GM18873 (cell line): ENCODE results near the gene CCDC28B.

Experiments used
- ATAC-seq: cut with Tn5 transposase; IDR thresholded peaks from one replicate; pipeline ENCODE4 v1.9.1; 2021; ENCODE audit warnings: mild to moderate bottlenecking, moderate library complexity, moderate number of reproducible peaks; ENCODE audit not compliant: unreplicated experiment, low FRiP score

The CCDC28B gene

DNA sequence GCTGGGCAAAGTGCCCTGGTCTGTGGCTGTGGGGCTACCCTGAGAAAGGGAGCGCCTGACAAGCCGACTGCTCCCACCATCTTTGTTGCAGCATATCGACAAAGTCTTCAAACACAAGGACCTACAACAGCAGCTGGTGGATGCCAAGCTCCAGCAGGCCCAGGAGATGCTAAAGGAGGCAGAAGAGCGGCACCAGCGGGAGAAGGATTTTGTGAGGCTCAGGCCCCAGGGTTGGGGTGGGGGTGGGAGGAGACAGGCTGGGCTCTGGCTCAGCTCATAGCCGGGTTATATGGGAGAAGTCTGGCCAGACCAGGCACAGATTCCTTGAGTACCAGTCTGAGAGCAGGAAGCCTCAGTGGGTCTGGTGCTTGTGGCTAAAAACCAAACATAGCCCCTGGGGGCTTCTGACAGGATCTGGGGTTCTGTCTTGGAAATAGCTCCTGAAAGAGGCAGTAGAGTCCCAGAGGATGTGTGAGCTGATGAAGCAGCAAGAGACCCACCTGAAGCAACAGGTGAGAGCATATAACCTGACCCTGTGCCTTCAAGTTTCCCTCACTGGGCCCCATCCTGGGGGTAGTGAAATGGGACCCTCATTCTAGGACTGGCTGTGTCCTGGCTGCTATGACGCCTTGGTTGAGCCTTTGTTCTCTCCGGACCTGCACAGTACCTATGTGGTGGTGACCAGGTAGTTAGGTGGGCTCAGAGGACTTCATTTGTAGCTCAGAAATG, 8.0 kb upstream of the CCDC28B start:
- ATAC-seq, result no peak

DNA sequence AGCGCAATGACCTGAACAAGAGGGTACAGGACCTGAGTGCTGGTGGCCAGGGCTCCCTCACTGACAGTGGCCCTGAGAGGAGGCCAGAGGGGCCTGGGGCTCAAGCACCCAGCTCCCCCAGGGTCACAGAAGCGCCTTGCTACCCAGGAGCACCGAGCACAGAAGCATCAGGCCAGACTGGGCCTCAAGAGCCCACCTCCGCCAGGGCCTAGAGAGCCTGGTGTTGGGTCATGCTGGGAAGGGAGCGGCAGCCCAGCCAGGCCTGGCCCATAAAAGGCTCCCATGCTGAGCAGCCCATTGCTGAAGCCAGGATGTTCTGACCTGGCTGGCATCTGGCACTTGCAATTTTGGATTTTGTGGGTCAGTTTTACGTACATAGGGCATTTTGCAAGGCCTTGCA, 5.4 kb upstream of the CCDC28B start:
- ATAC-seq, result no peak

DNA sequence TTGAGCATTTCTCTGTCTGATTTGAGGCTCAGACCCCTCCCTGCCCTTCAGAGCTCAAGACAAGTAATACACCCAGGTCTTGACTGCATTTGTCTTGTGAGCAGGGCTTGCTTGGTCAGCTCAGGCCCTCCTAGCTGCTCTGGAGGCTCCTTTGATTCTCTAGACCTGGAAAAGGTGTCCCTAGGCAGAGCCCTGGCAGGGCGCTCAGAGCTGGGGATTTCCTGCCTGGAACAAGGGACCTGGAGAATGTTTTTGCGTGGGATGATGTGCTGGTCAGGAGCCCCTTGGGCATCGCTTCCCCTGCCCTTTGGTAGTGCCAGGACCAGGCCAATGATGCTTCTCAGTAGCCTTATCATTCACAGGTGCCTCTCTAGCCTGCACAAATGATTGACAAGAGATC, 4.9 kb upstream of the CCDC28B start:
- ATAC-seq, result no peak

DNA sequence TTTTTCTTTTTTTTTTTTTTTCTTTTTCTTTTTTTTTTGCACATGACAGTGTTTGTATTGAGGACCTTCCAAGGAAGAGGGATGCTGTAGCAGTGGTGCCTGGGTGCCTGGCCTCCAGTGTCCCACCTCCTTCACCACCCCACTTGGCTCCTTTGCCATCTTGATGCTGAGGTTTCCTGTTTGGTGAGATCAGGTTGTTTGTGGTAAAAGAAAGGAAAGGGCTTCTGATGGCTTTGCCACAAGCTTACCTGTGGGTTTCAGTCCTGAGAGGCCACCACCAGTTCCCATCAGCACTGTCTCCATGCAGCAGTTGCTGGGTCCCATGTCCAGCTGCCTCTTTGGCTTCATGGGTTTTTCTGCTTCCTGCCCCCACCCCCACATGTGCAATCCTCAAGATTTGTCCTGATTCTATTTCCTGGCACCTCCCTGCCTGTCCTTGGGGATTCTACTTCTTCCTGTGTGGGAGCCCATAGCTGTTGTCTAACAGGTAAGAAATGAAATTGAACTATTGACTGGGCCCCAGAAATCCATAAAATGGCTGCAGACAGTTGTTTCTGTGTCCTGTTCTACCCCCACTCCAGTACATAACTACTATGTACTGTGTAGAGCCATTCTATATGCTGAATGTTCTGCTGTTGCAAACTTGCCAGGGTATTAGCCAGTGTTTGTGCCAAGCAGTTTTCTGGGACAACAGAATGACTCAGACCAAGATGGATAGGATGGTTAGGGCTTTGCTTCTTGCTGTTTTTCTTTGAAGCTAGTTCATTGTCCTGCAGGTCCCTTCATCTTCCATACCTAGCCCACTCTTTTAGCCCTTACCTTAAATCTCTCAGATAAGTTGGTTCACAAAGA, 4.2 kb upstream of the CCDC28B start:
- no peak for ATAC-seq

DNA sequence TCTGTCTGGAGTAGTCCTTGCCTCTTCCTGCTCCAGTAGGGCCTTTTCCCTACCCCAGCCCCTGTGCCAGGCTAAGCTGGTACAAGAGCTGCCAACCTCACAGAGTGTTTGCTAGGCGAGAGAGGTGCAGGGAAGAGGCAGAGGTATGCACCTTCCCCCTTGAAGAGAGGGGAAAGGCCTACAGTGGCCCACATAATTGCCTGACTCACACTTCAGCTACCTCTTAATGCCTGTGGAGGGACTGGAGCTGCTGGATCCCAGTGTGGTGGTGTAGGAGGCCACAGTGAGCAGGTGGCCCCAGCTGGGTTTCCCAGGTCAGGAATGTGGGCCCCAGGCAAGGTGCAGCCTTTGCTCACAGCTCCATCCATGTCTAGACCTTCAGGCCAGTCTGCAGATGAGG, 3.3 kb upstream of the CCDC28B start:
- no peak for ATAC-seq

DNA sequence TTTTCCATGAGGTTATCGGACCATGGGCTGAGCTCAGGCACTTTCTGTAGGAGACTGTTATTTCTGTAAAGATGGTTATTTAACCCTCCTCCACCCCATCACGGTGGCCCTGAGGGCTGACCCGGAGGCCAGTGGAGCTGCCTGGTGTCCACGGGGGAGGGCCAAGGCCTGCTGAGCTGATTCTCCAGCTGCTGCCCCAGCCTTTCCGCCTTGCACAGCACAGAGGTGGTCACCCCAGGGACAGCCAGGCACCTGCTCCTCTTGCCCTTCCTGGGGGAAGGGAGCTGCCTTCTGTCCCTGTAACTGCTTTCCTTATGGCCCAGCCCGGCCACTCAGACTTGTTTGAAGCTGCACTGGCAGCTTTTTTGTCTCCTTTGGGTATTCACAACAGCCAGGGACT, 2.6 kb upstream of the CCDC28B start:
- ATAC-seq, result no peak

DNA sequence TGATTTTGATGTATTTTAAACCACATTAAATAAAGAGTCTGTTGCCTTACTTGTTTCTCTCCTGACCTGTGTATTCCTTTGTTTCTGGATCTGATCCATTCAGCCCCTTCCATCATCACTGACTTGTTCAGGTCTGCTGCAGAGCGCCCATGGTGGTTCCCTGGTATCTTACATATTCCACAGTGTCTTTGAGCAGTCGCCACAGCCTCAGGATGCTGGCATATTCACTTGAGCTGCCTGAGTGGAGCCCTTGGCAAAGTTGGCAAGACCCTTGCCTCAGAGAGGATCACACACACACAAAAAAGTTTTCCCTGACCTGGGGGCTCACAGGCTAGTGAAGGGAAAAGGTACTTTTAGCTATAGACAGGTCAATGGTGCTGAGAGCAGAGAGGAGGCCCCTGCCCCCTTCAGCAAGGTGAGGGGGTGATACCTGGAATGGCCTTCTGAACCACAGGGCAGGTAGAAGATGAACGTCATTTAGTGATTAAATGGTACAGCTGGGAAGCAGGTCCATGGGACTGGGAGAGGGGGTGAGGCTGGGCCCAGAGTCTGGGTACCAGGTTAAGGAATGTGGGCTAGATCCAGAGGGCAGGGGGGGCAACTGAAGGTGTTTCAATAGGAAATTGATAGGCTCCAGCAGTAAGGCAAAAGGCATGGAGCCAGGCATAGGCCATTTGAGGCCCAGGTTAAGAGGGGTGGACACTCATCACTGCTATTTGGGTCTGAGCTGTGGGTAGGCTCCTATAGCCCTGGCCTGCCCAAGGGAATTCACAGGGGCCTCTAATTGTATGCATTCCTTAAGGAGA, 2.0 kb upstream of the CCDC28B start:
- no peak for ATAC-seq

DNA sequence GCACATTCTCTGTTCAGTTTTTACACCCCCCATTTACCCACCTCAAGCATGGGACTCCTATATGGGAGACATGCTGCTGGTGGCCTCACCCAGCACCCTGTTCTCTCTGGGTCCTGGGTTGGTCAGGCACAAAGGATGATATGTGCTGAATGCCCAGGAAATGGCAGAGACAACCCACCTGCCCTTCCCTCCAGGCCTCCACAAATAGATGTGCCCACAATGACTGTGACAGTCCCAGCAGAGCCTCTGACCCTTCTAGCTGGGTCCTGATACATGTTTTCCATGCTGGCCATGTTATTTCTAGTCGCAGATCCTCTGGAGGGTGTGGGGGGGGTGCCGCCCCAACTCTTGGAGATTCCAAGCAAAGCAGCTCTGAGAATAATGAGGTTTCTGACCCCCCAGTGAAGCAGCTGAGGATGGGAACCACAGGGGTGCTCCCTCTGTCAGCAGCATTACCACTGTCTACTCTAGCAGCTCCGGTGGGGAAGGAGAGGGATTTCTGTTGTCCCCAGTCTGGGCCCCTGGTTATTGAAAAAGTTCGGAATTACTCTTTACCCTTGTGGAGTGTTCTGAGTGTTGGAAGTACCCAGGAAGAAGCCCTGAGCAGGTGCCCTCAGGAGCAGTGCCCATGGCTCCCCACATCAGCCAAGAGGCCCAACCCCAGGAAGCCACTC, 1.2 kb upstream of the CCDC28B start:
- no peak for ATAC-seq

DNA sequence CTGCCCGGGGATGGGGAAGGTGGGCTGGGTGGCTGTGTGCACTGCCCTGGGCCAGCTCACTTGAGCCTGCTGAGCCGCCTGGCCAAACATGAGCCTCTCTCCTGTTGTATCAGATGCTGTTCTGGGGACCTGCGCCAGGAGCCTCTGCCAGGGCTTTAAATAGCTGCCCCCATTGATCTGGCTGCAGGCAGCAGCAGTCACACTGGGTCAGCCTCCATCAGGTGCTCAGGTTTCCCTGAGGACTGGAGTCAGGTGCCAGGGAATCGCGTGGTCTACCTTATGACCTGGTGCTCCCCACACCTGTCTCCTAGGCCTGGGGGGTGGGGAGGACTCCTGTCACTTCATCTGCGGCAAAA, 700 bp upstream of the CCDC28B start:
- no peak for ATAC-seq

DNA sequence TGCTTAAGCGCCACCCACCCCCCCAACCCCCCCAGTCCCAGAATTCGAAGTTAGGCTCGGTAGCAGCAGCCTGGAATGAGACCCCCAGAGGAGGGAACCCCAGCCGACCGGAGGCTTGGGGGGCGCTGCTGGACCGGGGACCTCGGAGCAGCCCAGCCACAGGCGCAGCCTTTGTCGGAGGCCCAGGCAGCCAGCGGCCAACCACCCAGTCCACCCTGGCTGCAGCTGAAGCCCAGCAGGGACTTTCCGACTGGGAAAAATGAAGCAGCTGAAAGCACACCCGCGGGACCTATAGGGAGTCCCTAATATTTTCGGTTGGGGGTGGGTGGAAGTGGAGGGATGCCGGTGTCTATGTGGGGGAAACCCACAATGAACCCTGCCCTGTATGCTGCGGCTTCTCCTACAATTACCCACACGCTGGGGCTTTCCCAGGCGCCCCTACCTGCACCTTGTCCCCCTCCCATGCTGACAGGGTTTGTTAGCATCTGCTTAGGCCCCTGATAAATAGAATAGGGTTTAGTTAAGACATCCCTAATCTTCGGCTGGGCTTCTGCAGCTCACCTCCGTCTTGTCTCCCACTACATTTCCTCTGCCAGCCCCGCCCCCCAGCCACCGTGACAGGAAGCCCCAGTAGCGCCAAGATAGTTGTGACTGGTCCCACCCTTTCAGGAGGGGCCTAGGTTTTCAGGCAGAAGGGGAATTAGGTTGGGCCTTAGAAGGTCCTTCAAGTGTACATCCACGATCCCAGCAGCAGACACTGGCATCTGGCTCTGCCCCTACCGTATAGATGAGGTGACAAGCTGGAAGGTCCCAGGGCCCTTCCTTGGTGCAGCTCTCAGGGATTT, 838 bp downstream of the CCDC28B start:
- peak; percentile 35 for ATAC-seq

DNA sequence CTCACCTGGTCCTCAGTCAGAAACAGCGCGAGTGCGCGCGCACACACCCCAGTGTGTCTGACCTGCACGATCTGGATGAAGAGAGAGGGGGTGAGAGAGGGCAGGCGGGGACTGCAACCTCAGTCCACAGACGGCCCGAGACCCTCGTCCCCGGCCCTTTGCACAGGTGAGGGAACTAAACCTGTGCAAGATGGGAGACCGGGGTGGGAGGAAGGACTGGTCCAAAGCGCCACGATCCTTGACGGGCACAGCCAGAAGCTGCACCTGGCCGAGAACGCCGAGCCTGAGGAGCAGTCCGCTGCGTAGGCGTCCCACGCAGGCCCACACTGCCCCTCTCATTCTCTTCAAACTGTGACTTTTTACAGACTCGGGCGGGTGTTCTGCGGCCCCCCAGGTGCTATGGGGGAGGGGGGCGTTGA, 4.6 kb downstream of the CCDC28B start:
- no peak for ATAC-seq

DNA sequence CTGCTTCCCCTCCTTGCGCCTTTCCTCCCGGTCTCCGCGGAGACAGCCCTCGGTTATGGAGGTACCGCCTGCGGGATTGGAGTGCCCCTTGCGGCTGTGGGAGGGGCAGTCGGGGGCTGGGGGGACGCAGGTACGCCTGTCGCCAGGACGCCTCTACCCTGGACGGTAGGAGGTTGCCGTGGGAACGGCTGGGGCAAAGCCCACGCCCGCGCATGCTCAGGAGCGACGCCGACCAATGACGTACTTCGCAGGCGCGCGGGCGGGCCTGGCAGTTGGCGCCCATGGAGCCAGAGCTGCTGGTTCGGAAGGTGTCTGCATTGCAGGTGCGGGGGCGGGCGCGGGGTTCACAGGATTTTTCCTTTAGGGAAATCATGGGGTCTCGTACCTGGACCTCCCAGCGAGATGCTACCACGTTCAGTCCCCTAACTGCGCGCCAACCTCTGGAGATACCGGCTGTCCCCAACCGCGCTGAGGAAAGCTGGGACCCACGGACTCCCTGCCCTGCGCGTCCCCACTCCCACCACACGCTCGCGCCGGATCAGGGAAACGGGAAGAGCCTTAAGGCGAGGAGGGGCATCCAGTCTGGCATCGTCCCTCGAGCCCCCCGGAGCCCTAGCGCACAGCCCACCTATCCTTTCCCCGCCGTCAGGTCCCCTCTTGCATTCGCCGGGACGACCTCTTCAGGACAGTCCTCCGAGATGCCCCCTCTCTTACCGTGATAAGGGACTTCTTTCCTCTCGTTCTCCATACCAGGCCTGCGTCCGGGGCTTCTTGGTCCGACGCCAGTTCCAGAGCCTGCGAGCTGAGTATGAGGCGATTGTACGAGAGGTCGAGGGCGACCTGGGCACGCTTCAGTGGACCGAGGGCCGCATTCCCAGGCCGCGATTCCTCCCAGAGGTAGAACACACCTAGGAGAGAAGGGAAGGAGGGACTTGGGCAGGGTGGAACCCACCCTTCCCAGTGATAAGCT, 5.3 kb downstream of the CCDC28B start, which contains the start of gene IQCC:
Gene IQCC, plus strand, starts transcription at position 271 of the 970 bp plus-strand sequence. Its CDS starts 11 bp downstream, at position 282.
- no peak for ATAC-seq

DNA sequence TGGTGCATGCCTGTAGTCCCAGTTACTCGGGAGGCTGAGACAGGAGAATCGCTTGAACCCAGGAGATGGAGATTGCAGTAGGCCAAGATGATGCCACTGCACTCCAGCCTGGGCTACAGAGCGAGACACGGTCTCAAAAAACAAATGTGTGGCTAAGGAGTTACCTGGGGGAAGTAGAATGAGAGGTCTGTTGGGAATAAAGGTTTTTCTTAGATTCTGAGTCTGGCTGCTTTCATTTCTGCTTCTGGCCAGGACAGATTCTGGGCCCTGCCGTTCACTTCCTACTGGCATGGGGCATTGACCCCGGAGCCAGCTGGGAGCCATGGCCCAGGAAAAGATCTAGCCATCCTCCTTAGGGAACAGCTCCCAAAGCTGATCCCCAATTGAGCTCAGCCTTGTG, 8.1 kb downstream of the CCDC28B start:
- ATAC-seq, result no peak

DNA sequence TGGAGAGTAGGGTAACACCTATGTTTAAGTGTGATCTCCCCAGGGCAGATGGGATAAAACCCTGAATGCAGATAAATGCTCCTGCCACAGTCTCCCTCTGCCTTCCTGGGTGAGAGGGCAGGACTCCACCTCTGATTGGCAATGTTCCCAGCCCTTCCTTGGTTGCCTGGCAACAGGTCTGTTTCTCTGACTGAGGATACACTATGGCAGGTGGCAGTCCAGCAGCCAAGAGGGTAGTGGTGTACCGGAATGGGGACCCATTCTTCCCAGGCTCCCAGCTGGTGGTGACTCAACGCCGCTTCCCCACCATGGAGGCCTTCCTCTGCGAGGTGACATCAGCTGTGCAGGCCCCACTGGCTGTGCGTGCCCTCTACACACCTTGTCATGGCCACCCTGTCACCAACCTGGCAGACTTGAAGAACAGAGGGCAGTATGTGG, 8.5 kb downstream of the CCDC28B start, which contains the start of gene DCDC2B:
Gene DCDC2B, plus strand, starts transcription at position 199 of the 438 bp plus-strand sequence. Its CDS starts 5 bp downstream, at position 204.
- ATAC-seq, result no peak

DNA sequence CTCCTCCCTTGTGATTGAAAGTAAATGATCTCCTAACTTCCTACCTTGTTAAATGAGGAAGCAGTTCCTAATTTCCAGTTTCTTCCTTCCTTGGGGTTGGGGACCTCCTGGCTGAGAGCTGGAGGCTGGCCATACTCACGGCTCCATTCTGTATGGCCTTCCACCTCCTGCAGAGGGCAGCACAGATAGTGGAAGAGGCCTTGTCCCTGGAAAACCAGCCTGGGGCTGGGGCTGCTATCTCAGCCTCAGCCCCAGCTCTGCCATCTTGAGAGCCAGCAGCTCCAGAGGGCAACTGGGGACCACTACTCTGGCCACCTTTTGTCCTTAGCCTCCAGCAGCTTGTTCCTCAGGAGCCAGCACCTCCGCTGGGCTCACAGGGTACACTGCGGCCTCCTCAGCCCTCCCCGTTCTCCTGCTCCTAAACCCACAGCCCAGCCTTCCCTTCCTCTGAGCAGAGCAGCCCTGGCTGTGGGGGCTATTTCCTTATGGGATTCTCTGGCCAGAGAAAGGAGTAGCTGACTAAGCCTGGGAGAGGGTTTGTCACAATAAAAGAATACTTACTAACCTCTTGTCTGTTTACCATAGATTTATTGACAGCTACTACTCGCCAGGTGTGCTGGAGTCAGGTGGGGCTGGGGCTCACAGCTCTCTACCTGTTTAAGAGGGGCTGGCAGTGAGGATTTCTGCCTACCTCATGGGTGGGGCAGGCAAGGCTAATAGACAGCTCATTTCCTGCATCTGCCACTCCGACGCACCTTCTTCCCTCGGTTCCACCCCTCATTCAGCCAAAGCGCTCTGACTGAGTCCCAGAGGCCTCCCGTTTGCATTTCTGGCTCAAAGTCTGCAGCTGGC, 15.5 kb downstream of the CCDC28B start:
- no peak for ATAC-seq

DNA sequence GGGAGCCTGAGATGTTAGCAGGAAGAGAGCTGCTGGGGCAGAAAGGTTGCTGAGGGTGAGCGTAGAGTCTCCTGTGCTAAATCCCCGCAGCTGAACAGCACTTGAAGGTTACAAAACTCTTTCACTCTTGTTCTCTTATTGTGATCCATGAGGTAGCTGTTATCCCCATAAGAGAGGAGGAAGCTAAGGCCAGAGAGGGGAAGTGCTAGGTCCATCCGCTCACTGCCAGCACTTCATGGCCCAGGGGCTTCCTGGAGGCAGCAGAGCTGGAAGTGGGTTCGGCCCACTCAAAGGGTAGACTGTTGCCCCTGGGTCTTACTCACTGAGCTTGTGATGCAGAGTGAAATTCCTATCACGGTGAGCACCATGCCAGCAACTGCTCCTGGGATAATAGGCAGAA, 16.2 kb downstream of the CCDC28B start:
- ATAC-seq, result no peak

DNA sequence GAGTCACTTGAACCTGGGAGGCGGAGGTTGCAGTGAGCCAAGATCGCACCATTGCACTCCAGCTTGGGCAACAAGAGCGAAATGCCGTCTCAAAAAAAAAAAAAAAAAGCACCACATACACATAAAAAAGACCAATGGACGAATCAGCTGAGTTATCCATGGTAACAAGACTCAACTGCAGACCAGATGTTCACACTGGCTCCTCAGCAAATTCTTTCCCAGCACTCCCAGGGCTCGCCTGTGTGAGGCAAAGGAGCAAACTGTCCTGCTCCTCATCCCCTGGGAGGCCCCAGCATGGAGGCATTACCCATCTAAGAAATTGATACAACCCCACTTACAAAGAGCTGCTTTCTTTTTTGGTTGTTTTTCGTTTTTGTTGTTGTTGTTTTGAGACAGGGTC, 18.6 kb downstream of the CCDC28B start:
- no peak for ATAC-seq
